HFF-Myc (cell line): ENCODE data around the gene VDR.
"Not testable (repeated sequence)": the region's sequence is repeated elsewhere in the genome, so short reads cannot be mapped to it uniquely, and the experiment has no call there.

ENCODE experiments used
- DNase-seq: peaks from one replicate; pipeline ENCODE4 v3.0.0-alpha.2; 2011; ENCODE audit warnings: low read depth; ENCODE audit errors: extremely low read depth
- H3K4me3 ChIP-seq: replicated peaks from 2 replicates; pipeline ENCODE4 v1.5.1; 2011; ENCODE audit warnings: low read depth, mild to moderate bottlenecking, control low read depth, low read length
- CTCF ChIP-seq: IDR thresholded peaks from 2 replicates; pipeline ENCODE4 v1.5.1; 2012; ENCODE audit warnings: mild to moderate bottlenecking, low read depth, low read length, control low read depth; ENCODE audit errors: missing control alignments

Gene VDR

DNA sequence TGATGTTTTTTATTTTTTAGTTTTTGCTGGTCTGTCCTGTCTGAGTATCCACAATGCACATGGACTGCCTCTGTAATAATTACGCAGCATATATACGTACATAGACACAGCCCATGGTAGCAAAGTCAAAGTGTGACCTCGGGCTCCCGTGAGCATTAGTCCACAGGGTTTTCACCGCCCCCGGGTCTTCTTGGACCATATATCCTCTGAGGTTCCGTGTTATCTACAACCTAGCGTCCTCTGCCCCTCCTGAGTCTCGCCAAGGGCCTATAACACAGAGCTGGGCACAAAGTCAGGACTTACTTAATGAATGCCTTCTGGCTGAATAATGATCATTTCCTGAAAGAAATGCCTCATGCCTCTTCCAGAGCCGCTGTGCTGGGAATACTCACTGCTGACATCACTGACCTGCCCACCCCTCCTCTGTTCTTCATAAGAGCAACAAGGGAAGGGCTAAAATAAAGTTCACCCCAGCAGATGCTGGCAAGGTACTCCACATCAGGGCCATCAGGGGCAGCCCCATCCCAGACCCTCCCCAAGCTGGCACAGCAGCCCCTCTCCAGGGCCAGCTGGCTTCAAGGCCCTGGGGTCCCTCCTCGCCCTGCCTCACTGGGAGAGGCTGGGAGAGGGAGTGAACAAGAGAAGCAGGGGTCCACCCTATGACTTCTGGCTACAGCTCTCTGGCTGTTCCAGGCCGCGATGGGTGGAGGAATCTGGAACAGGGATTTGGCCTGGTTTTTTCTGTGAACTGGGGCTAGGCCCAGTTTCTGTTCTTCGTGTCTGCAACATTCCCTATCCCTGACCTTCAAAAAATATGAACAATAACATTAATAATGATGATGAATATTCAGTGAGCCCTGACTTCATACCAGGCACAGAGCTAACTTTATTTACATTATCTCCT lies 93.0 kb downstream of the VDR start:
- DNase-seq, result no peak
- peak overlapping the region; percentile 38 for H3K4me3 ChIP-seq

DNA sequence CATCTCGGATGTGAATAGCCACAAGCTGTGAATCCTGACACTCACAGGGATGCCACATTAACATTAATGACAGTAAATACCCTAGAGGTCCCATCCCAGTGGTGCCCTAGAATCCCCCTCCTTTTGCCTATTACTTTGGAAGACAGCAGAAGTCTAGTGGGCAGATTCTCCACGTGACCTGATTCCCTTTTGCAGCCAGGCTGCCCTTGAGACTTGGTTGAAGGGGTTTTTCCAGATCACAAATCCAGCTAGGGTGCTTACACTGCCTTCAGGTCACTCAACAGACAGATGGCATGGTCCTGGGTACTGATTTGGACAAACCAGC lies 93.8 kb downstream of the VDR start:
- no peak for TF ChIP-seq CTCF
- H3K4me3 ChIP-seq, result no peak overlapping the region
- no peak for DNase-seq

More for the DNA sequence above, 93.0 kb downstream of the VDR start:
- TF ChIP-seq CTCF, result no peak

DNA sequence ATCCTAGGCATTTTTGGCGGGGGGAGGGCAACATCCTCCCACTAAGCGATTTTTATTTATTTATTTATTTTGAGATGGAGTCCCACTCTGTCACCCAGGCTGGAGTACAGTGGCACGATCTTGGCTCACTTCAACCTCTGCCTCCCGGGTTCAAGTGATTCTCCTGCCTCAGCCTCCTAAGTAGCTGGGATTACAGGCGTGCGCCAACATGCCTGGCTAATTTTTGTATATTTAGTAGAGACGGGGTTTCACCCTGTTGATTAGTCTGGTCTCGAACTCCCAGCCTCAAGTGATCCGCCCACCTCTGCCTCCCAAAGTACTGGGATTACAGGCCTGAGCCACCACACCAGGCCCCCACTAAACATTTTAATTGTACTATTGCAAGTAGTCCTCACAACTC lies 95.3 kb downstream of the VDR start:
- not testable (repeated sequence) for DNase-seq, H3K4me3 ChIP-seq

GRCh38 chr12:47808574-47809365 lies 96.0 kb downstream of the VDR start:
- DNase-seq, result no peak
- H3K4me3 ChIP-seq, result no peak overlapping the region
- TF ChIP-seq CTCF, result peak; percentile 29

- no peak for DNase-seq
- no peak overlapping the region for H3K4me3 ChIP-seq
- no peak for TF ChIP-seq CTCF
These were observed 96.7 kb downstream of the VDR start for GRCh38 chr12:47808050-47808449.

- H3K4me3 ChIP-seq, result no peak overlapping the region
- DNase-seq, result no peak
- TF ChIP-seq CTCF, result no peak
These were observed 97.5 kb downstream of the VDR start for GRCh38 chr12:47807338-47807737.

DNA sequence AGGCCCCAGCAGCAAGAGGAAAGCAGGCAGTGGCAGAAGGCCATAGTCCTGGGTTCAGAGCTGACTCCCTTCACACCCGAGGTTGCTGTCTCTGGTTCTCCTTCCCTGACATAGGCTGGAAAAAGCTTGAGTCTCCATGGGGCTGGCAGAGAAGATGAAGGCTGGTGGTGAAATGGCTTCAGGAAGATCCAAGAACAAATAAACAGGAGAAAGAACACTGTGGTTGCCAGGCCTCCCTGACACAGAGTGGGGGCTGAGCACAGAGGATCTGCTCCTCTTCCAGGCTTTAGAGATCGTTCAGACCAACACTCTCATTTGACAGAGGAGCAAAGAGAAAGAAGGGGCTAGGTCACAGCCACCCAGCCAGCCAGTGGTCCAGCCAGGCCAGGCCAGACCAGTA lies 99.4 kb downstream of the VDR start:
- no peak for TF ChIP-seq CTCF
- no peak overlapping the region for H3K4me3 ChIP-seq
- no peak for DNase-seq
